OCI-LY1 (cell line): Measurements from ENCODE around the gene GRB2.
A peak's percentile ranks its signal among the peaks of the same experiment; 100 is the strongest.

Source experiments
- H2AFZ ChIP-seq: fragments of 200-600 bp; sonication (generic), shearing (Covaris generic); 2 replicates; pipeline ENCODE4 v1.6.0; 2014; ENCODE audit warnings: antibody characterized with exemption, mild to moderate bottlenecking, low read length
- H3F3A ChIP-seq: fragments of 200-600 bp; sonication (generic), shearing (Covaris generic); 2 replicates; pipeline ENCODE4 v1.6.0; 2014; ENCODE audit warnings: mild to moderate bottlenecking, antibody characterized with exemption, low read length, moderate library complexity; ENCODE audit not compliant: insufficient read depth
- H3K27ac ChIP-seq: fragments of 200-600 bp; sonication (generic); 2 replicates; pipeline ENCODE4 v1.5.1; 2014; ENCODE audit warnings: low read length, mixed run types, mild to moderate bottlenecking, low read depth; ENCODE audit not compliant: poor library complexity, severe bottlenecking
- H3K27me3 ChIP-seq: fragments of 200-600 bp; sonication (generic); 2 replicates; pipeline ENCODE4 v1.6.0; 2014; ENCODE audit warnings: antibody characterized with exemption, mild to moderate bottlenecking, low read length, moderate library complexity; ENCODE audit not compliant: insufficient read depth
- H3K36me3 ChIP-seq: fragments of 200-600 bp; sonication (generic); 2 replicates; pipeline ENCODE4 v1.6.1; 2014; ENCODE audit warnings: mild to moderate bottlenecking, antibody characterized with exemption, low read length, moderate library complexity, mixed read lengths; ENCODE audit not compliant: insufficient read depth
- H3K4me1 ChIP-seq: fragments of 200-600 bp; sonication (generic); 2 replicates; pipeline ENCODE4 v1.5.1; 2014; ENCODE audit warnings: mild to moderate bottlenecking, low read length, moderate library complexity; ENCODE audit not compliant: insufficient read depth, severe bottlenecking
- H3K4me2 ChIP-seq: fragments of 200-600 bp; sonication (generic), shearing (Covaris generic); 2 replicates; pipeline ENCODE4 v1.6.1; 2014; ENCODE audit warnings: low read length
- H3K4me3 ChIP-seq: fragments of 200-600 bp; sonication (generic); 2 replicates; pipeline ENCODE4 v1.5.1; 2014; ENCODE audit warnings: low read length, low read depth, mild to moderate bottlenecking, mixed read lengths; ENCODE audit not compliant: poor library complexity, severe bottlenecking
- H3K79me2 ChIP-seq: fragments of 200-600 bp; shearing (Covaris generic); 2 replicates; pipeline ENCODE4 v1.6.1; 2016; ENCODE audit warnings: mixed run types, low read length, mixed read lengths; ENCODE audit not compliant: insufficient read depth
- H3K9ac ChIP-seq: fragments of 200-600 bp; sonication (generic), shearing (Covaris generic); 2 replicates; pipeline ENCODE4 v1.6.1; 2014; ENCODE audit warnings: mild to moderate bottlenecking, low read length, mixed read lengths
- H3K9me2 ChIP-seq: fragments of 200-600 bp; sonication (generic), shearing (Covaris generic); 2 replicates; pipeline ENCODE4 v1.6.1; 2014; ENCODE audit warnings: low read depth, mild to moderate bottlenecking, low read length, mixed read lengths
- H3K9me3 ChIP-seq: fragments of 200-600 bp; shearing (Covaris generic); 2 replicates; pipeline ENCODE4 v1.6.1; 2014; ENCODE audit warnings: low read length, mixed read lengths
- H4K20me1 ChIP-seq: fragments of 200-600 bp; sonication (generic), shearing (Covaris generic); 2 replicates; pipeline ENCODE4 v1.6.0; 2016; ENCODE audit warnings: mild to moderate bottlenecking, low read length; ENCODE audit not compliant: insufficient read depth
- EZH2 ChIP-seq: fragments of 200-600 bp; sonication (generic), shearing (Covaris generic); IDR thresholded peaks from 2 replicates; pipeline ENCODE4 v1.8.0; 2017; ENCODE audit warnings: borderline replicate concordance, mixed run types, mild to moderate bottlenecking, antibody characterized with exemption, low read length, moderate library complexity, mixed read lengths
- TF ChIP-seq, protein P1 (sequence below): fragments of 200-600 bp; sonication (generic), shearing (Covaris generic); IDR thresholded peaks from 2 replicates; pipeline ENCODE4 v1.5.1; 2017; ENCODE audit warnings: mild to moderate bottlenecking, antibody characterized with exemption, low read length, moderate library complexity, mixed read lengths

Gene GRB2

DNA sequence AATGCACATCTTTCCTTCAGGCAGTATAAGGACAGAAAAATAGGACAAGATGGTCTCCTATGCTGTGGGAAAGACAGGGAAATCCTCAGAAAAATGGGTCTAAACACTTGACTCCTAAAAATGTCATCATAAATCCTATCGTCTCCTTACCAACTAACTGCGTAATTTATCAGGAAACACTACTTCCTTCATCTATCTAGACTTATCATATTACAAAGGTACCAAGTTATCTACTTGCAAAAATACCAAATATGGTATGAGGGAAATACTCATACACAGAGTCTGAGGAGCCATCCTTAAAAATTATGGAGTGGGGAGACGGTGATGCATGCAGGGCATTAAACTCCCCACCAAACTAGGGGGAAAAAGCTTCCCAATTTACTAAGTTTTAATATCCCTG, 44.1 kb downstream of the GRB2 start:
- Histone ChIP-seq H3K27ac (peak overlapping the region; percentile 72), H3K79me2 (peaks cover 97% of the 10 kb centered on the region), H3K4me1 (peaks cover 65% of the 10 kb centered on the region), H3K9ac (peak overlapping the region; percentile 3; the same call in 1 of the 2 replicates), H2AFZ (no peak overlapping the region), H3K4me2 (peak overlapping the region; percentile 45), H3F3A (peaks cover 6% of the 10 kb centered on the region; the same call in 1 of the 2 replicates), H3K36me3 (peaks cover 10% of the 10 kb centered on the region), H4K20me1 (peaks cover 6% of the 10 kb centered on the region), H3K9me3 (no peaks in the 10 kb centered on the region), H3K9me2 (no peaks in the 10 kb centered on the region), H3K4me3 (no peak overlapping the region), H3K27me3 (no peaks in the 10 kb centered on the region)
- TF ChIP-seq, protein P1, sequence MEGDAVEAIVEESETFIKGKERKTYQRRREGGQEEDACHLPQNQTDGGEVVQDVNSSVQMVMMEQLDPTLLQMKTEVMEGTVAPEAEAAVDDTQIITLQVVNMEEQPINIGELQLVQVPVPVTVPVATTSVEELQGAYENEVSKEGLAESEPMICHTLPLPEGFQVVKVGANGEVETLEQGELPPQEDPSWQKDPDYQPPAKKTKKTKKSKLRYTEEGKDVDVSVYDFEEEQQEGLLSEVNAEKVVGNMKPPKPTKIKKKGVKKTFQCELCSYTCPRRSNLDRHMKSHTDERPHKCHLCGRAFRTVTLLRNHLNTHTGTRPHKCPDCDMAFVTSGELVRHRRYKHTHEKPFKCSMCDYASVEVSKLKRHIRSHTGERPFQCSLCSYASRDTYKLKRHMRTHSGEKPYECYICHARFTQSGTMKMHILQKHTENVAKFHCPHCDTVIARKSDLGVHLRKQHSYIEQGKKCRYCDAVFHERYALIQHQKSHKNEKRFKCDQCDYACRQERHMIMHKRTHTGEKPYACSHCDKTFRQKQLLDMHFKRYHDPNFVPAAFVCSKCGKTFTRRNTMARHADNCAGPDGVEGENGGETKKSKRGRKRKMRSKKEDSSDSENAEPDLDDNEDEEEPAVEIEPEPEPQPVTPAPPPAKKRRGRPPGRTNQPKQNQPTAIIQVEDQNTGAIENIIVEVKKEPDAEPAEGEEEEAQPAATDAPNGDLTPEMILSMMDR, result no peak
- no peak for TF ChIP-seq EZH2

- Histone ChIP-seq H2AFZ (no peak overlapping the region), H3K9me3 (no peaks in the 10 kb centered on the region), H3K79me2 (peaks cover 64% of the 10 kb centered on the region), H3K27me3 (no peaks in the 10 kb centered on the region), H3K4me2 (no peak overlapping the region), H3K9me2 (no peaks in the 10 kb centered on the region), H3K27ac (no peak overlapping the region), H3K9ac (no peak overlapping the region), H3F3A (no peaks in the 10 kb centered on the region), H4K20me1 (no peaks in the 10 kb centered on the region; the same call in 1 of the 2 replicates), H3K4me3 (no peak overlapping the region), H3K36me3 (peaks cover 25% of the 10 kb centered on the region), H3K4me1 (peaks cover 36% of the 10 kb centered on the region)
- TF ChIP-seq EZH2, result no peak
- TF ChIP-seq, protein P1, result no peak
Observed at GRCh38 chr17:75356260-75356937, 49.1 kb downstream of the GRB2 start.

DNA sequence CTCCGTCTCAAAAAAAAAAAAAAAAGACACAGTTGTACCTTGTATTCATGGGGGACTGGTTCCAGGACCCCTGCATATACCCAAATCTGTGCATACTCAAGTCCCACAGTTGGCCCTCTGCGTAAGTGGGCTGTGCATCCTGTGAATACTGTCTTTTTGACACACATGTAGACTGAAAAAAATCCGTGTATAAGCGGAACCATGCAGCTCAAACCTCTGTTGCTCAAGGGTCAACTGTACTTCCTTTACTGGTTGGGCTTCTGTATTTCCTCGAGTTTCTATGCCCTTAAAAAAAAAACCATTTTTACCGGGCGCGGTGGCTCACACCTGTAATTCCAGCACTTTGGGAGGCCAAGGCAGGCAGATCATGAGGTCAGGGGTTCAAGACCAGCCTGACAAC, 52.3 kb downstream of the GRB2 start:
- Histone ChIP-seq H3K79me2 (peaks cover 54% of the 10 kb centered on the region), H3K27me3 (no peaks in the 10 kb centered on the region), H3K4me2 (peak overlapping the region; percentile 26; the same call in 1 of the 2 replicates), H3F3A (no peaks in the 10 kb centered on the region), H3K9me3 (no peaks in the 10 kb centered on the region), H3K9ac (no peak overlapping the region), H3K4me1 (peaks cover 52% of the 10 kb centered on the region), H3K9me2 (no peaks in the 10 kb centered on the region), H3K36me3 (peaks cover 25% of the 10 kb centered on the region), H4K20me1 (no peaks in the 10 kb centered on the region), H3K27ac (peak overlapping the region; percentile 99), H2AFZ (no peak overlapping the region), H3K4me3 (no peak overlapping the region)
- TF ChIP-seq, protein P1, result no peak
- TF ChIP-seq EZH2, result no peak
